HCT116 (cell line): ENCODE data around the gene MPP4. TPM values are rescaled to one million over a fixed set of nuclear protein-coding genes. Genes with fewer than 3 reads are reported as not detected.

Source experiments
- ATAC-seq: fragments of 200-7000 bp; cut with Tn5 transposase; 2 replicates; pipeline ENCODE4 v1.9.1; 2020; ENCODE audit warnings: mild to moderate bottlenecking, moderate library complexity
- BruUV-seq: library from RNA; stranded (reverse); fragments of 400-500 nt; replicated peaks from 2 replicates; lab custom pipeline; 2021; lab: Mats Ljungman, UMichigan
- CTCF ChIA-PET: fragments of 300-600 bp; sonication (Branson Sonifier 250); formaldehyde crosslinking; loops from one replicate; lab custom pipeline; 2021; ENCODE audit warnings: antibody characterized with exemption; lab: Charles Lee
- POLR2A ChIA-PET: fragments of 300-600, 350-600 bp; sonication (Branson Sonifier 250); formaldehyde crosslinking; loops from one replicate; lab custom pipeline; 2021; ENCODE audit warnings: antibody characterized with exemption; lab: Charles Lee
- RAD21 ChIA-PET, 2 experiments: fragments of 300-600 bp; sonication (Branson Sonifier 250); formaldehyde crosslinking; loops; one replicate each; lab custom pipeline; 2023; ENCODE audit warnings: low total read pairs in 2 of 2; ENCODE audit not compliant: uncharacterized antibody in 2 of 2, unreplicated experiment in 2 of 2, low non-redundant PET in 1 of 2; lab: Charles Lee
- DNase-seq: peaks from one replicate; pipeline ENCODE4 v3.0.0-alpha.2; 2010; ENCODE audit warnings: low read depth, low spot score
- H2AFZ ChIP-seq: fragments of 200-600 bp; shearing (Covaris generic), sonication (generic); 2 replicates; pipeline ENCODE4 v1.6.1; 2017; ENCODE audit warnings: low read depth, mixed run types, mixed read lengths, antibody characterized with exemption, low read length; ENCODE audit not compliant: poor library complexity, severe bottlenecking
- H3K27ac ChIP-seq: 2 replicates; pipeline ENCODE4 v1.5.1; 2012; ENCODE audit warnings: low read depth, low read length
- H3K27me3 ChIP-seq: fragments of 200-600 bp; sonication (generic); 2 replicates; pipeline ENCODE4 v1.6.1; 2016; ENCODE audit warnings: mixed run types, low read length, mixed read lengths; ENCODE audit not compliant: insufficient read depth
- H3K36me3 ChIP-seq, 2 experiments: fragments of 200-500 bp in 1 of 2; fragments of 200-600 bp in 1 of 2; sonication (Bioruptor generic) in 1 of 2; sonication (generic) in 1 of 2; 2 replicates each; pipeline versions ENCODE4 v1.5.1 to v1.6.1; 2014 to 2016; ENCODE audit warnings: low read length in 2 of 2, inconsistent platforms in 1 of 2, mixed read lengths in 1 of 2, mixed run types in 1 of 2; ENCODE audit not compliant: insufficient read depth in 2 of 2, control insufficient read depth in 1 of 2
- H3K4me1 ChIP-seq, 2 experiments: fragments of 200-600 bp in 1 of 2; sonication (generic) in 1 of 2; 2 replicates each; pipeline versions ENCODE4 v1.5.1 to v1.6.1; 2012 to 2017; ENCODE audit warnings: low read length in 2 of 2, inconsistent platforms in 1 of 2, mild to moderate bottlenecking in 1 of 2, mixed read lengths in 1 of 2, mixed run types in 1 of 2, moderate library complexity in 1 of 2; ENCODE audit not compliant: insufficient read depth in 2 of 2, control insufficient read depth in 1 of 2
- H3K4me2 ChIP-seq: fragments of 200-600 bp; sonication (generic); 2 replicates; pipeline ENCODE4 v1.6.1; 2017; ENCODE audit warnings: mixed run types, low read length, mixed read lengths
- H3K4me3 ChIP-seq, 2 experiments: fragments of 200-600 bp in 1 of 2; sonication (generic) in 1 of 2; replicated peaks in 1 of 2; 2 replicates each; pipeline ENCODE4 v1.5.1; 2011 to 2016; ENCODE audit warnings: low read length in 2 of 2, control low read depth in 1 of 2, low read depth in 1 of 2, mild to moderate bottlenecking in 1 of 2, mixed read lengths in 1 of 2, mixed run types in 1 of 2
- H3K79me2 ChIP-seq: fragments of 200-600 bp; sonication (generic); 2 replicates; pipeline ENCODE4 v1.6.1; 2017; ENCODE audit warnings: mild to moderate bottlenecking, mixed run types, low read length, moderate library complexity, mixed read lengths; ENCODE audit not compliant: insufficient read depth
- H3K9ac ChIP-seq: fragments of 200-600 bp; sonication (generic); 2 replicates; pipeline ENCODE4 v1.6.1; 2016; ENCODE audit warnings: low read length, mixed read lengths
- H3K9me2 ChIP-seq: fragments of 200-600 bp; sonication (generic), shearing (Covaris generic); 2 replicates; pipeline ENCODE4 v1.6.1; 2017; ENCODE audit warnings: mixed run types, mild to moderate bottlenecking, moderate library complexity; ENCODE audit not compliant: insufficient read depth
- H3K9me3 ChIP-seq, 2 experiments: fragments of 200-500 bp in 1 of 2; fragments of 200-600 bp in 1 of 2; sonication (Bioruptor generic) in 1 of 2; sonication (generic) in 1 of 2; 2 replicates each; pipeline ENCODE4 v1.6.1; 2014 to 2017; ENCODE audit warnings: low read length in 2 of 2, mixed read lengths in 2 of 2, inconsistent platforms in 1 of 2, low read depth in 1 of 2, mild to moderate bottlenecking in 1 of 2, mixed run types in 1 of 2, moderate library complexity in 1 of 2; ENCODE audit not compliant: control insufficient read depth in 1 of 2, insufficient read depth in 1 of 2
- H4K20me1 ChIP-seq: fragments of 200-600 bp; sonication (generic), shearing (Covaris generic); 2 replicates; pipeline ENCODE4 v1.6.1; 2017; ENCODE audit warnings: mixed run types, mild to moderate bottlenecking, moderate library complexity; ENCODE audit not compliant: insufficient read depth
- ATF3 ChIP-seq: IDR thresholded peaks from 2 replicates; pipeline ENCODE4 v1.6.1; 2012
- CEBPB ChIP-seq: IDR thresholded peaks from 2 replicates; pipeline ENCODE4 v1.6.1; 2012; ENCODE audit warnings: low read depth
- EGR1 ChIP-seq: IDR thresholded peaks from 2 replicates; pipeline ENCODE4 v1.6.1; 2012; ENCODE audit warnings: low read depth
- EZH2 ChIP-seq: fragments of 200-600 bp; sonication (generic); IDR thresholded peaks from 2 replicates; pipeline ENCODE4 v1.6.1; 2017; ENCODE audit warnings: antibody characterized with exemption, mixed run types
- EZH2phosphoT487 ChIP-seq: fragments of 200-600 bp; IDR thresholded peaks from 2 replicates; pipeline ENCODE4 v1.6.1; 2018; ENCODE audit warnings: antibody characterized with exemption, borderline replicate concordance
- FOSL1 ChIP-seq: IDR thresholded peaks from 2 replicates; pipeline ENCODE4 v1.6.1; 2012; ENCODE audit warnings: low read depth
- JUND ChIP-seq: IDR thresholded peaks from 2 replicates; pipeline ENCODE4 v1.6.1; 2012
- POLR2A ChIP-seq: IDR thresholded peaks from 2 replicates; pipeline ENCODE4 v1.7.0; 2011; ENCODE audit warnings: borderline replicate concordance; ENCODE audit not compliant: insufficient read depth, insufficient read length; ENCODE audit errors: extremely low read depth
- POLR2AphosphoS5 ChIP-seq: IDR thresholded peaks from 2 replicates; pipeline ENCODE4 v1.6.1; 2011; ENCODE audit warnings: mild to moderate bottlenecking, low read depth, low read length, moderate library complexity
- RAD21 ChIP-seq: IDR thresholded peaks from 2 replicates; pipeline ENCODE4 v1.6.1; 2012; ENCODE audit warnings: low read depth, mild to moderate bottlenecking
- SIN3A ChIP-seq: IDR thresholded peaks from 2 replicates; pipeline ENCODE4 v1.6.1; 2012; ENCODE audit warnings: low read depth
- SP1 ChIP-seq: IDR thresholded peaks from 2 replicates; pipeline ENCODE4 v1.6.1; 2012; ENCODE audit warnings: low read depth
- SRF ChIP-seq: IDR thresholded peaks from 2 replicates; pipeline ENCODE4 v1.6.1; 2012; ENCODE audit warnings: low read depth
- YY1 ChIP-seq: IDR thresholded peaks from 2 replicates; pipeline ENCODE4 v1.6.1; 2011; ENCODE audit warnings: low read length, low read depth, moderate library complexity, mild to moderate bottlenecking; ENCODE audit not compliant: insufficient replicate concordance; ENCODE audit errors: extremely low read depth
- ZFX ChIP-seq: fragments of 450-650 bp; IDR thresholded peaks from 2 replicates; pipeline ENCODE4 v1.6.1; 2017
- ZNF274 ChIP-seq: fragments of 200-500 bp; sonication (Bioruptor generic); IDR thresholded peaks from 2 replicates; pipeline ENCODE4 v1.6.1; 2014; ENCODE audit warnings: mild to moderate bottlenecking, low read depth, low read length, inconsistent platforms
- intact Hi-C: fragments of 100-400 bp; cut with micrococcal nuclease; formaldehyde crosslinking; loops from 2 replicates; pipeline ENCODE4 v1.10.0; 2022
- total RNA-seq: library from RNA; stranded (reverse); gene quantifications from one replicate; pipeline ENCODE4 v1.2.1, GENCODE V29; 2021; ENCODE audit not compliant: unreplicated experiment
- TF ChIP-seq, protein P1 (sequence below): IDR thresholded peaks from 2 replicates; pipeline ENCODE4 v1.6.1; 2012
- TF ChIP-seq, protein P2 (sequence below): IDR thresholded peaks from 2 replicates; pipeline ENCODE4 v1.6.1; 2012; ENCODE audit warnings: low read depth

Gene MPP4
- total RNA-seq, 1 experiment from 2014 or later = 0.32 TPM

GRCh38 chr2:201647431-201647830, 51.0 kb downstream of the MPP4 start:
- Histone ChIP-seq H3K36me3 (no peaks in the 10 kb centered on the region), H4K20me1 (no peaks in the 10 kb centered on the region), H3K27ac (no peak overlapping the region), H3K9me2 (no peaks in the 10 kb centered on the region), H3K9me3 (no peaks in the 10 kb centered on the region), H3K79me2 (no peaks in the 10 kb centered on the region), H3K4me2 (no peak overlapping the region), H3K27me3 (no peaks in the 10 kb centered on the region), H3K4me3 (no peak overlapping the region), H3K9ac (no peak overlapping the region), H2AFZ (no peak overlapping the region), H3K4me1 (peaks cover 4 to 10% of the 10 kb centered on the region in 2 experiments)
- CTCF ChIA-PET = no interaction called here
- no TSS peak for BruUV-seq
- RAD21 ChIA-PET = no interaction called here
- no peak for DNase-seq
- intact Hi-C loops = loop anchor here (10.0 kb wide), 1 partner anchor 193 kb away; the partner anchor contains the start of genes STRADB and TRAK2
- no peak for TF ChIP-seq YY1
- no peak for TF ChIP-seq EZH2phosphoT487
- TF ChIP-seq SRF = no peak
- no peak for TF ChIP-seq RAD21
- TF ChIP-seq CEBPB = no peak
- TF ChIP-seq ZFX = no peak
- no peak for TF ChIP-seq FOSL1
- no peak for TF ChIP-seq ZNF274
- TF ChIP-seq, protein P1, sequence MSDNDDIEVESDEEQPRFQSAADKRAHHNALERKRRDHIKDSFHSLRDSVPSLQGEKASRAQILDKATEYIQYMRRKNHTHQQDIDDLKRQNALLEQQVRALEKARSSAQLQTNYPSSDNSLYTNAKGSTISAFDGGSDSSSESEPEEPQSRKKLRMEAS = no peak
- ATAC-seq = no peak
- POLR2A ChIA-PET = no interaction called here

GRCh38 chr2:201644001-201644400, 54.4 kb downstream of the MPP4 start:
- RAD21 ChIA-PET = no interaction called here
- H3K27ac ChIP-seq = no peak overlapping the region

More at GRCh38 chr2:201644001-201644400, 54.4 kb downstream of the MPP4 start:
- no peak for DNase-seq
- peak overlapping the region; percentile 78 for H3K4me2 ChIP-seq
- TF ChIP-seq EZH2phosphoT487 (no peak), JUND (no peak), RAD21 (no peak), EGR1 (no peak), POLR2A (no peak), ZFX (no peak), YY1 (no peak), FOSL1 (no peak), CEBPB (no peak), SP1 (no peak), ATF3 (no peak), EZH2 (no peak), POLR2AphosphoS5 (no peak), SIN3A (no peak)
- TF ChIP-seq, protein P2, sequence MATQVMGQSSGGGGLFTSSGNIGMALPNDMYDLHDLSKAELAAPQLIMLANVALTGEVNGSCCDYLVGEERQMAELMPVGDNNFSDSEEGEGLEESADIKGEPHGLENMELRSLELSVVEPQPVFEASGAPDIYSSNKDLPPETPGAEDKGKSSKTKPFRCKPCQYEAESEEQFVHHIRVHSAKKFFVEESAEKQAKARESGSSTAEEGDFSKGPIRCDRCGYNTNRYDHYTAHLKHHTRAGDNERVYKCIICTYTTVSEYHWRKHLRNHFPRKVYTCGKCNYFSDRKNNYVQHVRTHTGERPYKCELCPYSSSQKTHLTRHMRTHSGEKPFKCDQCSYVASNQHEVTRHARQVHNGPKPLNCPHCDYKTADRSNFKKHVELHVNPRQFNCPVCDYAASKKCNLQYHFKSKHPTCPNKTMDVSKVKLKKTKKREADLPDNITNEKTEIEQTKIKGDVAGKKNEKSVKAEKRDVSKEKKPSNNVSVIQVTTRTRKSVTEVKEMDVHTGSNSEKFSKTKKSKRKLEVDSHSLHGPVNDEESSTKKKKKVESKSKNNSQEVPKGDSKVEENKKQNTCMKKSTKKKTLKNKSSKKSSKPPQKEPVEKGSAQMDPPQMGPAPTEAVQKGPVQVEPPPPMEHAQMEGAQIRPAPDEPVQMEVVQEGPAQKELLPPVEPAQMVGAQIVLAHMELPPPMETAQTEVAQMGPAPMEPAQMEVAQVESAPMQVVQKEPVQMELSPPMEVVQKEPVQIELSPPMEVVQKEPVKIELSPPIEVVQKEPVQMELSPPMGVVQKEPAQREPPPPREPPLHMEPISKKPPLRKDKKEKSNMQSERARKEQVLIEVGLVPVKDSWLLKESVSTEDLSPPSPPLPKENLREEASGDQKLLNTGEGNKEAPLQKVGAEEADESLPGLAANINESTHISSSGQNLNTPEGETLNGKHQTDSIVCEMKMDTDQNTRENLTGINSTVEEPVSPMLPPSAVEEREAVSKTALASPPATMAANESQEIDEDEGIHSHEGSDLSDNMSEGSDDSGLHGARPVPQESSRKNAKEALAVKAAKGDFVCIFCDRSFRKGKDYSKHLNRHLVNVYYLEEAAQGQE = no peak
- no peaks in the 10 kb centered on the region for H3K9me2 ChIP-seq
- H2AFZ ChIP-seq = no peak overlapping the region
- ChIA-PET POLR2A (no interaction called here), CTCF (interaction anchor here (1.3 kb wide), 1 partner anchor 411 kb away, joined by 5 read pairs; no protein-coding TSS in a partner anchor)
- peak overlapping the region in 1 of 2 experiments; percentile 71; a peak in 1 of 4 replicates for H3K4me3 ChIP-seq
- no peaks in the 10 kb centered on the region for H3K36me3 ChIP-seq
- ATAC-seq = no peak
- H3K9ac ChIP-seq = no peak overlapping the region; the same call in 1 of the 2 replicates
- no peaks in the 10 kb centered on the region for H3K9me3 ChIP-seq
- intact Hi-C loops = loop anchor here (5.0 to 10.0 kb wide), 2 partner anchors 189 to 412 kb away; partner anchors contain the start of genes STRADB and TRAK2
- H3K79me2 ChIP-seq = peaks cover 5% of the 10 kb centered on the region; the same call in 1 of the 2 replicates
- BruUV-seq = no TSS peak
- peaks cover 4 to 13% of the 10 kb centered on the region in 2 experiments for H3K4me1 ChIP-seq
- H4K20me1 ChIP-seq = no peaks in the 10 kb centered on the region
- H3K27me3 ChIP-seq = no peaks in the 10 kb centered on the region
